Kidney epithelial cell (primary cell): ENCODE measurements around the gene TMEM220. TPM values are rescaled to one million over a fixed set of nuclear protein-coding genes. Genes with fewer than 3 reads are reported as not detected.

Experiments used
- DNase-seq: peaks from one replicate; pipeline ENCODE4 v3.0.0-alpha.2; 2010; ENCODE audit warnings: low read depth
- H3K27me3 ChIP-seq: 2 replicates; pipeline ENCODE4 v1.6.0; 2011; ENCODE audit warnings: low read length; ENCODE audit not compliant: control insufficient read depth, insufficient read depth
- H3K36me3 ChIP-seq: 2 replicates; pipeline ENCODE4 v1.5.1; 2011; ENCODE audit warnings: low read length; ENCODE audit not compliant: control insufficient read depth, insufficient read depth
- H3K4me3 ChIP-seq: 2 replicates; pipeline ENCODE4 v1.5.1; 2011; ENCODE audit warnings: low read depth, mild to moderate bottlenecking, control low read depth, low read length
- total RNA-seq: library from RNA; depleted of rRNA; stranded (reverse); fragments of >200 nt; gene quantifications from 2 replicates; pipeline ENCODE4 v1.2.3, GENCODE V29; 2015
- TF ChIP-seq, protein P1 (sequence below): IDR thresholded peaks from 2 replicates; pipeline ENCODE4 v1.5.1; 2011; ENCODE audit warnings: mild to moderate bottlenecking, moderate library complexity, low read length, control low read depth, inconsistent platforms; ENCODE audit not compliant: insufficient read depth, poor library complexity, severe bottlenecking

Gene TMEM220
- total RNA-seq, 1 donor from 2014 or later: 2.8 TPM

DNA sequence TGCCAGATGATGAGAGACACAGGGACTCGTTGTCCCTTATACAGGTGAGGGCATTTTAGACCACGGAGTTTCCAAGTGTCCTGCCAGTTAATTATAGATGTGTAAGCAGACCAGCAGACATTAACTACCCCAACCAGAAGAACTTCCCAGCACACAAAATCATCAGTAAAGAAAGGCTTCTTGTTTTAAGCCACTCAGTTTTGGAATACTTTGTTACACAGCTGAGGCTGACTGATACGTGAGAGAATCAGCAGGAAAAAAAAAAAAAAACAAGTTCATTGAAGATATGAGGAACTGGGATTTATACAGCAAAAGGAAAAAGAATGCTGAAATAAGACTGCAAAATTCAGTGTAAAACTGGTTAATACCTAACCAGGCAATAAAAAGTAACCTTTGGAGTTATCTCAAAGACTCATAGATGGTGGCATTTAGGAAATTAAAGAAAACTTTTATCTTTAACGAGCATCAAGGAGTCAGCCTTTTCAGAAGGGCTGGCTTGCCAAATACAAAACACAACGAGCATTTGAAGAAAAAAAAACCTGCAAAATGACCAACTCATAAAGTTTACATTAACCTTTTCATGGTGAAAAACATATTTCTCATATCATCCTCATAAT is 46.0 kb upstream of the TMEM220 start:
- DNase-seq: no peak
- Histone ChIP-seq H3K27me3 (no peaks in the 10 kb centered on the region), H3K4me3 (no peak overlapping the region), H3K36me3 (no peaks in the 10 kb centered on the region)
- TF ChIP-seq, protein P1, sequence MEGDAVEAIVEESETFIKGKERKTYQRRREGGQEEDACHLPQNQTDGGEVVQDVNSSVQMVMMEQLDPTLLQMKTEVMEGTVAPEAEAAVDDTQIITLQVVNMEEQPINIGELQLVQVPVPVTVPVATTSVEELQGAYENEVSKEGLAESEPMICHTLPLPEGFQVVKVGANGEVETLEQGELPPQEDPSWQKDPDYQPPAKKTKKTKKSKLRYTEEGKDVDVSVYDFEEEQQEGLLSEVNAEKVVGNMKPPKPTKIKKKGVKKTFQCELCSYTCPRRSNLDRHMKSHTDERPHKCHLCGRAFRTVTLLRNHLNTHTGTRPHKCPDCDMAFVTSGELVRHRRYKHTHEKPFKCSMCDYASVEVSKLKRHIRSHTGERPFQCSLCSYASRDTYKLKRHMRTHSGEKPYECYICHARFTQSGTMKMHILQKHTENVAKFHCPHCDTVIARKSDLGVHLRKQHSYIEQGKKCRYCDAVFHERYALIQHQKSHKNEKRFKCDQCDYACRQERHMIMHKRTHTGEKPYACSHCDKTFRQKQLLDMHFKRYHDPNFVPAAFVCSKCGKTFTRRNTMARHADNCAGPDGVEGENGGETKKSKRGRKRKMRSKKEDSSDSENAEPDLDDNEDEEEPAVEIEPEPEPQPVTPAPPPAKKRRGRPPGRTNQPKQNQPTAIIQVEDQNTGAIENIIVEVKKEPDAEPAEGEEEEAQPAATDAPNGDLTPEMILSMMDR: no peak

DNA sequence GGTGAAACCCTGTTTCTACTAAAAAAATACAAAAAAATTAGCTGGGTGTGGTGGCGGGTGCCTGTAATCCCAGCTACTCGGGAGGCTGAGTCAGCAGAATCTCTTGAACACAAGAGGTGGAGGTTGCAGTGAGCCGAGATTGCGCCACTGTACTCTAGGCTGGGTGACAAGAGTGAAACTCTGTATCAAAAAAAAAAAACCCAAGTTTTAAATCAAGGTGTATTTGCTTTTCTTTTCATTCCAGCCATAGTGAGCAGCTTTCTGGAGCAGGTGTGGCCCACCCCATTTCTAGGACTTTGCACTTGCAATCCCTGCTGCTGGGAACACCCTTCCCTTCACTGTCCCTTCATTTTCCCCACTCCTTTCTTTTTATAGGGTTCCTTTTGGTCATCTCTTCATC is 45.2 kb upstream of the TMEM220 start:
- no peak for DNase-seq
- TF ChIP-seq, protein P1: no peak
- Histone ChIP-seq H3K36me3 (no peaks in the 10 kb centered on the region), H3K4me3 (no peak overlapping the region), H3K27me3 (no peaks in the 10 kb centered on the region)

DNA sequence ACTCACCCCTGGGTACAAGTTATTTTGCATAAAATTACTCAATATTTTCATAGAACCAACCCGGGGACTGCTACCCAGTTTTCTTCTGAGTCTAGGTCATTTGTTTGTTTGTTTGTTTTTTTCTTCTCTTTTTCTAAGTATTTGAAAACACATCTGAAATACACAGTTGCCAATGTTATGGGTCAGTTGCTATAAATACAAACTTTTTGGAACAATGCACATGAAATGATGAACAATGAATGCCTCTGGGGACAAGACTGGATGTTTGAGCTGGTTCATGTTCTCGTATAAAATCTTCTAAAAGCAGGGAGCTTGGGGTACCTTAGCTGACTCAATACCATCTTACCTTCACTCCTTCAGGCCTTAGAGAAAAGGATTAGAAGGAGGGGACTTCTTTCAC is 43.6 kb upstream of the TMEM220 start:
- TF ChIP-seq, protein P1: no peak
- DNase-seq: no peak
- H3K27me3 ChIP-seq: no peaks in the 10 kb centered on the region
- no peaks in the 10 kb centered on the region for H3K36me3 ChIP-seq
- H3K4me3 ChIP-seq: no peak overlapping the region

DNA sequence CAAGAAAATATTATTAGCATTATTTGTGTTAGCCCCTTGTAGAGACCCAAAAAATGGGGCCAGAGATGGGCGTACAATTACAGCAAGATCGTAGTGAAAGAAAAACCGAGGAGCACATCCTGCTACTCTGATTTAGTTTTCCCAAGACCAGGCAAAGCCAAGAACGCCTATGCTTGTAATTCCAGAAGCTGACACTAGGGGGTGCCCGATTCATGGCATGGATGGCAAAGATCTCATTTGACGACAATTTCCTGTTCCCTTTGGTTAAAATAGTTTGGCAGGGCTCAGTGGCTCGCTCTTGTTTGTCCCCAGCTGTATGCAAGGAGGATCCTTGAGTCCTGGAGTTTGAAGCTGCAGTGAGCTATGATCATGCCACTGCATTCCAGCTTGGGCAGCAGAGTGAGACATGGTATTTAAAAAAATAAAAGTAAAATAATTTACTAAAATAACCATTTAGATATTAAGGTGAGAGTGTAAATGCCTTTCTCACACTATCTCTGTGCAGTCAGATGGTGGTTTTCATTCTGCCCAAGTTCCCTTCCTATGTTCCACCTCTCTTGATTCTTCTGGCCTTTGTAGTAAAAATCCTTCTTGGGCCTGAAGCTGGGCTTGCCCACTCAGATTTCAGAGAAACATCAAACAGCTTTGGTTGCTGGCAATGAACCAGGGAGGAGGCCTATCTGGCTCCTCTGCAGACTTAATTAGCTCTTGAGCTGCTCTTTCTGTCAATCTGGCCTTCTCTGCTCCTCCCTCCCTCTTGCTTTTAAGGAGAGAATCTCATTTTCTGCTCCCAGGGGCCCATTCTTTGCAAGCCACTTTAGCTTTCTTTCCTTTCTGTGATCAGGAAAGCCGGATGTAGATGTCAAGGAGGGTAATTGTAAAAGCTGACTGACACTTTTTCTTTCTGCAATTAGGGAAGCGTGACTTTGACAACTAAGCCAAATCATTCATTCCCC is 42.9 kb upstream of the TMEM220 start:
- DNase-seq: no peak
- Histone ChIP-seq H3K27me3 (no peaks in the 10 kb centered on the region), H3K4me3 (no peak overlapping the region), H3K36me3 (no peaks in the 10 kb centered on the region)
- TF ChIP-seq, protein P1: peak; percentile 62

DNA sequence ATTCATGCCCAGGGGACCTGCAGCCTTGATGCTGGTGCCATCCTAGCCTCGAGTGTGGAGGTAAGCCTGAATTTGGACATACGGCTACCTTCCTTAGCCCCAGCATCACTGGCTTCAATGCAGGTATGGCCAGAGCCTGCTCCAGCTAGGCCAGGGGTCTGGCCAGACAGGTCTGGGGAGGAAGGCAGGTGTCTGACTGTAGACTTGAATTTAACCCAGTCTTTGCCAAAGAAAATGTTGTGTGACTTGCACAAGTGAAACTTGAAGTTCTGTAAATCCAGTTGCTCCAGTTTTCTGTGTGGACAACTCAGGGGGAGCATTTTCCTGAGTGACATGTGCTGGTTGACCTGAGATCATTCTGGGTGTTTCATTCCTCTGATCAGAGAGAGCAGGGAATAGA is 41.3 kb upstream of the TMEM220 start:
- no peak for DNase-seq
- Histone ChIP-seq H3K27me3 (no peaks in the 10 kb centered on the region), H3K36me3 (no peaks in the 10 kb centered on the region), H3K4me3 (no peak overlapping the region)
- TF ChIP-seq, protein P1: no peak

DNA sequence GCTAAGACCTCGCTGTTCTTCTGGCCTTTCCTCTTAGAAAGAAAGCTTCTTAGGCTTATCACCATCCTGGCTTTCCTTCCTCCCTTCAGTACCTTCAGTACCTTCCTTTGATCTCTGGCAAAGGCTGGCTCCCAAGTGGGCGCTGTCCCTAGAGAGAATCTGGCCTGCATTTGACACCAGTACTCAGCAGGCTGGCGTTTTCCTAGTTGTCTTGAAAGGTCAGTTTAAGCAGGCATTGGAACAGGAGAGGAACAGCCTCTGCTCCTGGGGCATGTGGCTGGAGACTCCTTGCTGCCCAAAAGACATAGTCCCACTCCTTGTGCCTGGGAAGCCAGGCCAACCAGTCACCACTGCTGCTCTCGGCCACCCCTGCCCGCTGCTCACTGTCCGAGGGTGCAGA is 40.0 kb upstream of the TMEM220 start:
- DNase-seq: no peak
- TF ChIP-seq, protein P1: no peak
- H3K27me3 ChIP-seq: no peaks in the 10 kb centered on the region
- no peak overlapping the region for H3K4me3 ChIP-seq
- H3K36me3 ChIP-seq: no peaks in the 10 kb centered on the region
